Measurements from ENCODE around the gene KRT6A.

DNA sequence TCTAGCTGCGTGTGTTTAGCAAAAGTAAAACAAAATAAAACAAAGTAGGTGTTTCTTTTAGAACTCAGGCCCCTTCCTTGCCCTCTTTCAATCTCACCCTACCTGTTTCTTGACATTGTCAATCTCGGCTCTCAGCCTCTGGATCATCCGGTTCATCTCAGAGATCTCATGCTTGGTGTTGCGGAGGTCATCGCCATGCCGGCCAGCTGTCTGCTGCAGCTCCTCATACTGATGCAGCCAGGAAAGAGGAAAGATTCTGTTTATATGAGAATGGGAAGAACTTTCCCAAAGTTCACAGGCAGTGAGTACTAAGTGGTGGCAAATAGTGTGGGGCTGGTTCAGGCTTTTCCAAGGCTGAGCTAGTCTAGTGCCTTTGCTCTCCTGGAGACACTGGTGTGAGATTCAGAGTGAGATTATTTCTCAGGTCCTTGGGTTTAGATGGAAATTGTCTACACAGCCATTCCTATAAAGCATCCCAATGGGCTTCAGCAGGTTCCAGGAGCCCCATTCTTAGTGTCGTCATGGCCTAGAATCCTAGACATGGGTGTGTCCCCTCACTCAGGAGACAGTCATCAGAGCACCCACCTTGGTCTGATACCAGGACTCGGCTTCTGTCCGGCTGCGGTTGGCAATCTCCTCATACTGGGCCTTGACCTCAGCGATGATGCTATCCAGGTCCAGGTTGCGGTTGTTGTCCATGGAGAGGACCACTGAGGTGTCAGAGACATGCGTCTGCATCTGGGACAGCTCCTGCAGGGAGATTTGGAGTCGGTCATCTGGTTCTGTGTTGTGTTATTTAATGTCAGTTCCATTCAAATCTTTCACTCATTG lies 24.2 kb upstream of the KRT6A start:
- TF ChIP-seq, protein P1, sequence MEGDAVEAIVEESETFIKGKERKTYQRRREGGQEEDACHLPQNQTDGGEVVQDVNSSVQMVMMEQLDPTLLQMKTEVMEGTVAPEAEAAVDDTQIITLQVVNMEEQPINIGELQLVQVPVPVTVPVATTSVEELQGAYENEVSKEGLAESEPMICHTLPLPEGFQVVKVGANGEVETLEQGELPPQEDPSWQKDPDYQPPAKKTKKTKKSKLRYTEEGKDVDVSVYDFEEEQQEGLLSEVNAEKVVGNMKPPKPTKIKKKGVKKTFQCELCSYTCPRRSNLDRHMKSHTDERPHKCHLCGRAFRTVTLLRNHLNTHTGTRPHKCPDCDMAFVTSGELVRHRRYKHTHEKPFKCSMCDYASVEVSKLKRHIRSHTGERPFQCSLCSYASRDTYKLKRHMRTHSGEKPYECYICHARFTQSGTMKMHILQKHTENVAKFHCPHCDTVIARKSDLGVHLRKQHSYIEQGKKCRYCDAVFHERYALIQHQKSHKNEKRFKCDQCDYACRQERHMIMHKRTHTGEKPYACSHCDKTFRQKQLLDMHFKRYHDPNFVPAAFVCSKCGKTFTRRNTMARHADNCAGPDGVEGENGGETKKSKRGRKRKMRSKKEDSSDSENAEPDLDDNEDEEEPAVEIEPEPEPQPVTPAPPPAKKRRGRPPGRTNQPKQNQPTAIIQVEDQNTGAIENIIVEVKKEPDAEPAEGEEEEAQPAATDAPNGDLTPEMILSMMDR (IDR thresholded peaks at IDR 0.05), result no peak
- TF ChIP-seq POLR2A (IDR thresholded peaks at IDR 0.05), result no peak

All from esophagus squamous epithelium (tissue), 4 donors.